HL-60 (cell line): ENCODE data around the gene ROPN1L.

Experiments used
- POLR2AphosphoS5 ChIP-seq: IDR thresholded peaks from 2 replicates; pipeline ENCODE4 v1.6.1; 2012; ENCODE audit warnings: low read depth
- TF ChIP-seq, protein P1 (sequence below): IDR thresholded peaks from one replicate; pipeline ENCODE4 v1.5.1; 2011; ENCODE audit warnings: low read length, control low read depth, inconsistent platforms; ENCODE audit not compliant: insufficient read depth
- TF ChIP-seq, protein P2 (sequence below): IDR thresholded peaks from 2 replicates; pipeline ENCODE4 v1.6.1; 2012; ENCODE audit warnings: low read depth; ENCODE audit not compliant: insufficient replicate concordance

DNA sequence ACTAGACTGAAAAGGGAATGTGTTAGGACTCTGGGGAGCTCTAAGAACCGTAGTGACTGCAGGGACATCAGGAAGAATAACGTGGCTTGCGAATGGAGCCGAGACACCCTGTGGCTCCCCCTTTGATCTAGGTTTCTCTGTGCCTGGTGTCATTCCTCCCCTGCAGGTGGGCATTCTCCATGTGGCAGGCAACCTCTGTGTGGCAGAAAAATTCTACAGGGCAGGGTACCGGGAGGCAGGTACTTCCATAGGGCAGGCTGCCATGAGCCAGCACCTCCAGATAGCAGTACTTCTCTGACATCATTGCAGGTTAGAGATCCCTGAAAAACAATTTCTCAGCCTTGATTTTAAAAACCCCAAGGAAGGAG lies 43.1 kb downstream of the ROPN1L start:
- TF ChIP-seq, protein P1, sequence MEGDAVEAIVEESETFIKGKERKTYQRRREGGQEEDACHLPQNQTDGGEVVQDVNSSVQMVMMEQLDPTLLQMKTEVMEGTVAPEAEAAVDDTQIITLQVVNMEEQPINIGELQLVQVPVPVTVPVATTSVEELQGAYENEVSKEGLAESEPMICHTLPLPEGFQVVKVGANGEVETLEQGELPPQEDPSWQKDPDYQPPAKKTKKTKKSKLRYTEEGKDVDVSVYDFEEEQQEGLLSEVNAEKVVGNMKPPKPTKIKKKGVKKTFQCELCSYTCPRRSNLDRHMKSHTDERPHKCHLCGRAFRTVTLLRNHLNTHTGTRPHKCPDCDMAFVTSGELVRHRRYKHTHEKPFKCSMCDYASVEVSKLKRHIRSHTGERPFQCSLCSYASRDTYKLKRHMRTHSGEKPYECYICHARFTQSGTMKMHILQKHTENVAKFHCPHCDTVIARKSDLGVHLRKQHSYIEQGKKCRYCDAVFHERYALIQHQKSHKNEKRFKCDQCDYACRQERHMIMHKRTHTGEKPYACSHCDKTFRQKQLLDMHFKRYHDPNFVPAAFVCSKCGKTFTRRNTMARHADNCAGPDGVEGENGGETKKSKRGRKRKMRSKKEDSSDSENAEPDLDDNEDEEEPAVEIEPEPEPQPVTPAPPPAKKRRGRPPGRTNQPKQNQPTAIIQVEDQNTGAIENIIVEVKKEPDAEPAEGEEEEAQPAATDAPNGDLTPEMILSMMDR, result no peak
- no peak for TF ChIP-seq POLR2AphosphoS5
- TF ChIP-seq, protein P2, sequence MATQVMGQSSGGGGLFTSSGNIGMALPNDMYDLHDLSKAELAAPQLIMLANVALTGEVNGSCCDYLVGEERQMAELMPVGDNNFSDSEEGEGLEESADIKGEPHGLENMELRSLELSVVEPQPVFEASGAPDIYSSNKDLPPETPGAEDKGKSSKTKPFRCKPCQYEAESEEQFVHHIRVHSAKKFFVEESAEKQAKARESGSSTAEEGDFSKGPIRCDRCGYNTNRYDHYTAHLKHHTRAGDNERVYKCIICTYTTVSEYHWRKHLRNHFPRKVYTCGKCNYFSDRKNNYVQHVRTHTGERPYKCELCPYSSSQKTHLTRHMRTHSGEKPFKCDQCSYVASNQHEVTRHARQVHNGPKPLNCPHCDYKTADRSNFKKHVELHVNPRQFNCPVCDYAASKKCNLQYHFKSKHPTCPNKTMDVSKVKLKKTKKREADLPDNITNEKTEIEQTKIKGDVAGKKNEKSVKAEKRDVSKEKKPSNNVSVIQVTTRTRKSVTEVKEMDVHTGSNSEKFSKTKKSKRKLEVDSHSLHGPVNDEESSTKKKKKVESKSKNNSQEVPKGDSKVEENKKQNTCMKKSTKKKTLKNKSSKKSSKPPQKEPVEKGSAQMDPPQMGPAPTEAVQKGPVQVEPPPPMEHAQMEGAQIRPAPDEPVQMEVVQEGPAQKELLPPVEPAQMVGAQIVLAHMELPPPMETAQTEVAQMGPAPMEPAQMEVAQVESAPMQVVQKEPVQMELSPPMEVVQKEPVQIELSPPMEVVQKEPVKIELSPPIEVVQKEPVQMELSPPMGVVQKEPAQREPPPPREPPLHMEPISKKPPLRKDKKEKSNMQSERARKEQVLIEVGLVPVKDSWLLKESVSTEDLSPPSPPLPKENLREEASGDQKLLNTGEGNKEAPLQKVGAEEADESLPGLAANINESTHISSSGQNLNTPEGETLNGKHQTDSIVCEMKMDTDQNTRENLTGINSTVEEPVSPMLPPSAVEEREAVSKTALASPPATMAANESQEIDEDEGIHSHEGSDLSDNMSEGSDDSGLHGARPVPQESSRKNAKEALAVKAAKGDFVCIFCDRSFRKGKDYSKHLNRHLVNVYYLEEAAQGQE, result no peak
